Keratinocyte (primary cell): ENCODE measurements around the gene CCR5AS.
"Not testable (repeated sequence)": the region's sequence is repeated elsewhere in the genome, so short reads cannot be mapped to it uniquely, and the experiment has no call there.

Source experiments
- DNase-seq: peaks from one replicate; pipeline ENCODE4 v3.0.0-alpha.2; 2011; ENCODE audit warnings: low read depth, missing footprints, low spot score
- FAIRE-seq: peaks from 2 replicates; lab custom pipeline; 2011; peaks lifted over from hg19 to GRCh38; lab: Jason Lieb, UNC
- H2AFZ ChIP-seq: 2 replicates; pipeline ENCODE4 v1.6.0; 2012; ENCODE audit warnings: low read length, control low read depth, inconsistent platforms; ENCODE audit not compliant: control insufficient read depth
- H3K27ac ChIP-seq: 2 replicates; pipeline ENCODE4 v1.5.1; 2011; ENCODE audit warnings: low read length; ENCODE audit not compliant: control insufficient read depth, insufficient read depth
- H3K27me3 ChIP-seq: 3 replicates; pipeline ENCODE4 v1.6.0; 2011; ENCODE audit warnings: low read length; ENCODE audit not compliant: control insufficient read depth, insufficient read depth; ENCODE audit errors: extremely low read depth
- H3K36me3 ChIP-seq, 2 experiments: 2 replicates in 1 of 2; 3 replicates in 1 of 2; pipeline ENCODE4 v1.5.1; 2011; ENCODE audit warnings: low read length in 2 of 2, mild to moderate bottlenecking in 1 of 2; ENCODE audit not compliant: control insufficient read depth in 2 of 2, insufficient read depth in 2 of 2; ENCODE audit errors: extremely low read depth in 1 of 2
- H3K4me1 ChIP-seq: 3 replicates; pipeline ENCODE4 v1.5.1; 2011; ENCODE audit warnings: low read length; ENCODE audit not compliant: control insufficient read depth, insufficient read depth; ENCODE audit errors: extremely low read depth
- H3K4me2 ChIP-seq: 3 replicates; pipeline ENCODE4 v1.6.0; 2011; ENCODE audit warnings: low read depth, low read length; ENCODE audit not compliant: control insufficient read depth, insufficient read depth; ENCODE audit errors: extremely low read depth
- H3K4me3 ChIP-seq, 3 experiments: fragments of 200-600 bp in 1 of 3; sonication (generic) in 1 of 3; 2 replicates in 2 of 3; 3 replicates in 1 of 3; pipeline ENCODE4 v1.5.1; 2011 to 2016; ENCODE audit warnings: low read length in 3 of 3, mild to moderate bottlenecking in 3 of 3, control low read depth in 2 of 3, inconsistent platforms in 1 of 3, low read depth in 1 of 3, mixed read lengths in 1 of 3, mixed run types in 1 of 3, moderate library complexity in 1 of 3; ENCODE audit not compliant: control insufficient read depth in 2 of 3, insufficient read depth in 2 of 3; ENCODE audit errors: extremely low read depth in 1 of 3
- H3K79me2 ChIP-seq: 2 replicates; pipeline ENCODE4 v1.6.0; 2012; ENCODE audit warnings: low read length; ENCODE audit not compliant: control insufficient read depth, insufficient read depth
- H3K9ac ChIP-seq: 3 replicates; pipeline ENCODE4 v1.6.0; 2011; ENCODE audit warnings: low read length; ENCODE audit not compliant: control insufficient read depth, insufficient read depth; ENCODE audit errors: extremely low read depth
- H3K9me1 ChIP-seq: 3 replicates; pipeline ENCODE4 v1.6.0; 2011; ENCODE audit warnings: low read length; ENCODE audit not compliant: control insufficient read depth, insufficient read depth; ENCODE audit errors: extremely low read depth
- H3K9me3 ChIP-seq: 2 replicates; pipeline ENCODE4 v1.5.1; 2012; ENCODE audit warnings: low read depth, low read length; ENCODE audit not compliant: control insufficient read depth
- H4K20me1 ChIP-seq: 3 replicates; pipeline ENCODE4 v1.6.0; 2011; ENCODE audit warnings: low read length; ENCODE audit not compliant: control insufficient read depth, insufficient read depth; ENCODE audit errors: extremely low read depth
- CTCF ChIP-seq, 3 experiments: IDR thresholded peaks in 1 of 3; conservative IDR thresholded peaks in 1 of 3; optimal IDR thresholded peaks in 1 of 3; 2 replicates in 2 of 3; 3 replicates in 1 of 3; pipeline versions ENCODE3 to v1.5.1; 2011; ENCODE audit warnings: low read length in 3 of 3, mild to moderate bottlenecking in 3 of 3, moderate library complexity in 2 of 3, control low read depth in 1 of 3, inconsistent platforms in 1 of 3; ENCODE audit not compliant: insufficient read depth in 2 of 3; ENCODE audit errors: extremely low read depth in 1 of 3
- EZH2 ChIP-seq: IDR thresholded peaks from one replicate; pipeline ENCODE4 v1.6.1; 2012; ENCODE audit warnings: inconsistent platforms, mild to moderate bottlenecking, low read length, moderate library complexity
- dilution Hi-C: fragments of 300-500 bp; cut with MboI; formaldehyde crosslinking; loops from one replicate; pipeline ENCODE4 v1.7.0; 2020; ENCODE audit warnings: low sequenced_read_pairs; ENCODE audit not compliant: extremely low pct_ligation_motif_present

Gene CCR5AS

GRCh38 chr3:46405301-46406019 is 1.4 kb downstream of the CCR5AS start:
- no peaks in the 10 kb centered on the region for H3K9me1 ChIP-seq
- no peak overlapping the region for H2AFZ ChIP-seq
- no peaks in the 10 kb centered on the region for H3K36me3 ChIP-seq
- FAIRE-seq (no peak), DNase-seq (no peak)
- no peak overlapping the region for H3K9ac ChIP-seq
- dilution Hi-C loops = no loop called here
- H3K27me3 ChIP-seq = no peaks in the 10 kb centered on the region
- no peak overlapping the region for H3K27ac ChIP-seq
- H3K4me3 ChIP-seq = no peak overlapping the region
- H4K20me1 ChIP-seq = no peaks in the 10 kb centered on the region
- H3K4me2 ChIP-seq = no peak overlapping the region
- no peaks in the 10 kb centered on the region for H3K4me1 ChIP-seq
- no peaks in the 10 kb centered on the region for H3K9me3 ChIP-seq
- H3K79me2 ChIP-seq = no peaks in the 10 kb centered on the region
- TF ChIP-seq CTCF (optimal IDR thresholded peaks at IDR 0.05 in 1 of 3, IDR thresholded peaks at IDR 0.05 in 1 of 3, conservative IDR thresholded peaks at IDR 0.05 in 1 of 3; ENCODE audit: extremely low read depth in 1 of 3, insufficient read depth in 2 of 3, low read length in 3 of 3) = no peak
- no peak for TF ChIP-seq EZH2

GRCh38 chr3:46402902-46403301 is 4.0 kb downstream of the CCR5AS start:
- dilution Hi-C loops, FAIRE-seq, H3K36me3 ChIP-seq, H2AFZ ChIP-seq, H3K4me2 ChIP-seq, H3K27me3 ChIP-seq, H3K4me1 ChIP-seq, H3K9me1 ChIP-seq, DNase-seq, H3K9me3 ChIP-seq, H3K4me3 ChIP-seq, H4K20me1 ChIP-seq, H3K27ac ChIP-seq, H3K79me2 ChIP-seq, H3K9ac ChIP-seq: not testable (repeated sequence)

DNA sequence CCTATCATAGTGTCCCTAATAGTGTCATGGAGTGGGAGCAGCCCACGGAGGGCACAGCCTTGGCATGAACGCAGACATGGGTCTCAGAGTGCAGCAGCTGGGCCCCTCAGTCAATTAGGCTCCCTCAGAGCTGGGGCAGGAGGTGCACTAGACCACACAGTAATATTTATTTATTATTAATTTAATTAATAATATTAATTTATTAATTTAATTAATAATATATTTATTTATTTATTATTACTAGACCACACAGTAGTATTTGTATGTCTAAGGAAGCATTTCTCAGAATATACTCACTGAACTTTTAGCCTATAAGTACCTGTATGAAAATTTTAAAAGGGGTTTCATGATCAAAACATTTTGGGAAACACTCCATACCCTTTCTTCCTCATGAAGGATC is 5.3 kb downstream of the CCR5AS start:
- Histone ChIP-seq H3K9me3 (no peaks in the 10 kb centered on the region), H3K9ac (no peak overlapping the region), H3K4me1 (no peaks in the 10 kb centered on the region), H3K9me1 (no peaks in the 10 kb centered on the region), H4K20me1 (no peaks in the 10 kb centered on the region), H3K4me2 (no peak overlapping the region), H2AFZ (no peak overlapping the region), H3K36me3 (no peaks in the 10 kb centered on the region), H3K4me3 (no peak overlapping the region), H3K27me3 (no peaks in the 10 kb centered on the region), H3K79me2 (no peaks in the 10 kb centered on the region), H3K27ac (no peak overlapping the region)
- TF ChIP-seq CTCF (optimal IDR thresholded peaks at IDR 0.05 in 1 of 3, IDR thresholded peaks at IDR 0.05 in 1 of 3, conservative IDR thresholded peaks at IDR 0.05 in 1 of 3; ENCODE audit: extremely low read depth in 1 of 3, insufficient read depth in 2 of 3, low read length in 3 of 3) (no peak), EZH2 (no peak)
- FAIRE-seq (no peak), DNase-seq (no peak)
- dilution Hi-C loops = no loop called here
